ENCODE results near the gene ZNF688.

DNA sequence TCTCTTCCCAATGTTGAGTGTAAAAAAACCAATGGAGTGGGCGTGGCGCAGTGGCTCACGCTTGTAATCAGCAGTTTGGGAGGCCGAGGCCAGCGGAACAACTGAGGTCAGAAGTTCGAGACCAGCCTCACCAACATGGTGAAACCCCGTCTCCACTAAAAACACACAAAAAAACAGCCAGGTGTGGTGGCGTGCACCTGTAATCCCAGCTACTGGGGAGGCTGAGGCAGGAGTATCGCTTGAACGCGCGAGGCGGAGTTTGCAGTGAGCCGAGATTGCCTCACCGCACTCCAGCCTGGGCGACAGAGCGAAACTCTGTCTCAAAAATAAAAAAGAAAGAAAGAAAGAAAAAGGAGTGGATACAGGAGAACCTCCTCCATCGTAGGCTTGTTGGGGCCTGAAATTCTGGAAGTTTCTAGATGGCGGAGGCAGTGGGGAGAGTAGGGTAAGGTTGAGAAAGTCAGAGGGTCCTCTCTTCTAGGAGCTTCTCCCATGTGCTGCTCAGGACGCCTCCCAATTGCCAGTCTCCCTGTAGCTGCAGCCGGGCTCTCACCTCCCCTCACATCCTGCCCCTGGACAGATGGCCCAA lies 12.6 kb downstream of the ZNF688 start:
- TF ChIP-seq, protein P1, sequence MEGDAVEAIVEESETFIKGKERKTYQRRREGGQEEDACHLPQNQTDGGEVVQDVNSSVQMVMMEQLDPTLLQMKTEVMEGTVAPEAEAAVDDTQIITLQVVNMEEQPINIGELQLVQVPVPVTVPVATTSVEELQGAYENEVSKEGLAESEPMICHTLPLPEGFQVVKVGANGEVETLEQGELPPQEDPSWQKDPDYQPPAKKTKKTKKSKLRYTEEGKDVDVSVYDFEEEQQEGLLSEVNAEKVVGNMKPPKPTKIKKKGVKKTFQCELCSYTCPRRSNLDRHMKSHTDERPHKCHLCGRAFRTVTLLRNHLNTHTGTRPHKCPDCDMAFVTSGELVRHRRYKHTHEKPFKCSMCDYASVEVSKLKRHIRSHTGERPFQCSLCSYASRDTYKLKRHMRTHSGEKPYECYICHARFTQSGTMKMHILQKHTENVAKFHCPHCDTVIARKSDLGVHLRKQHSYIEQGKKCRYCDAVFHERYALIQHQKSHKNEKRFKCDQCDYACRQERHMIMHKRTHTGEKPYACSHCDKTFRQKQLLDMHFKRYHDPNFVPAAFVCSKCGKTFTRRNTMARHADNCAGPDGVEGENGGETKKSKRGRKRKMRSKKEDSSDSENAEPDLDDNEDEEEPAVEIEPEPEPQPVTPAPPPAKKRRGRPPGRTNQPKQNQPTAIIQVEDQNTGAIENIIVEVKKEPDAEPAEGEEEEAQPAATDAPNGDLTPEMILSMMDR (IDR thresholded peaks at IDR 0.05): no peak
- TF ChIP-seq JUN (IDR thresholded peaks at IDR 0.05) (no peak), REST (IDR thresholded peaks at IDR 0.05) (no peak), NPAS2 (CRISPR knock-in tag; IDR thresholded peaks at IDR 0.05; ENCODE audit: borderline replicate concordance) (no peak), CBX8 (IDR thresholded peaks at IDR 0.05) (no peak), ATOH8 (CRISPR knock-in tag; IDR thresholded peaks at IDR 0.05; ENCODE audit: low read depth) (no peak), EHF (CRISPR knock-in tag; IDR thresholded peaks at IDR 0.05) (no peak), CHD2 (IDR thresholded peaks at IDR 0.05; ENCODE audit: low read length, partially characterized antibody) (no peak), ESRRA (IDR thresholded peaks at IDR 0.05; ENCODE audit: borderline replicate concordance, low read length) (no peak), POLR2A (IDR thresholded peaks at IDR 0.05; ENCODE audit: low read length) (no peak), CBX2 (IDR thresholded peaks at IDR 0.05; ENCODE audit: borderline replicate concordance, low read depth) (no peak)
